Measurements from ENCODE around the gene PLXNB2.

The PLXNB2 gene

DNA sequence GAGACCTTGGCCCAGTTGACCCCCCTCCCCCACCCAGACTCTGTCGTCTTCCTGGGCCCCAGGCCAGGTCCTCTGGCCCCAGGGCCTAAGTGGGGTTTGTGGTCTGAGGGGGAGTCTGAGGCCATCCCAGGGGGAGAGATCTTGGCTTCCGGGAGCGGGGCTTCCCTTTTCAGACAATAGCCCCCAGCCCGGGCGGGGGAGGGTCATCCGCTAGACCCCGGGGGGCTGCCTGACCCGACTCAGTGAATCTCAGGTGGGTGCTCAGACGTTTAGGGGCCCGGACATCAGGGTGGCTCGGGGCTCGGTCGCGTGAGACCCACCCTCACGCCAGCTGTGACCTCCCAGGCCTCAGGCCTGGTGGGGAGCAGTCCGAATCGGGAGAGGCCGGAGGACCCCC lies 37.9 kb downstream of the PLXNB2 start:
- in situ Hi-C loops (cut with MboI; ENCODE audit: low sequenced_read_pairs) = no loop called here

DNA sequence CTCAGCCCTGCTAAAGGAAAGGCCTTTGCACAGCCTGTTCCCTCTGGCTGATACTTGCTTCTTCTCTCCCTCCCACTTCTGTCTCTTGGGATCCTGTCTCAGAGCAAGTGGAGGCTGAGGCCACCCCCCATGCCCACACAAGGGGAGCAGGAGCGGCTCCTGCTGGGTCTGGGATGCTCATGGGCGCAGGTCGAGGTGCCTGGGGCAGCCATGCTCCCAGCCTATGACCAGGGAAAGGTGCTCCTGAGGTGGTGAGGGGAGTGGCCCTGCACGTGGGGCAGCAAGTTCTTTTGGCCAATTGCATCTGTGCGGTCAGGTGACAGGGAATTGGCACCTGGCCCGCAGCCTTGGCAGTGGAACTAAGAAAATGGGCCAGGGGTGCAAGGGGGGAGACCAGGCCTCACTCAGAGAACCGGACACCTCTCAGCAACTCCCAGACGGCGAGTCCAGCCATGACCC lies 38.8 kb downstream of the PLXNB2 start:
- in situ Hi-C loops (cut with MboI; ENCODE audit: low sequenced_read_pairs) = no loop called here

- in situ Hi-C loops (cut with MboI; ENCODE audit: low sequenced_read_pairs) = no loop called here
These were observed 39.7 kb downstream of the PLXNB2 start for GRCh38 chr22:50267591-50268390.

GRCh38 chr22:50266994-50267393 lies 40.5 kb downstream of the PLXNB2 start:
- in situ Hi-C loops (cut with MboI; ENCODE audit: low sequenced_read_pairs) = no loop called here

- in situ Hi-C loops (cut with MboI; ENCODE audit: low sequenced_read_pairs) = no loop called here
These were observed 42.3 kb downstream of the PLXNB2 start for GRCh38 chr22:50264946-50265669.

DNA sequence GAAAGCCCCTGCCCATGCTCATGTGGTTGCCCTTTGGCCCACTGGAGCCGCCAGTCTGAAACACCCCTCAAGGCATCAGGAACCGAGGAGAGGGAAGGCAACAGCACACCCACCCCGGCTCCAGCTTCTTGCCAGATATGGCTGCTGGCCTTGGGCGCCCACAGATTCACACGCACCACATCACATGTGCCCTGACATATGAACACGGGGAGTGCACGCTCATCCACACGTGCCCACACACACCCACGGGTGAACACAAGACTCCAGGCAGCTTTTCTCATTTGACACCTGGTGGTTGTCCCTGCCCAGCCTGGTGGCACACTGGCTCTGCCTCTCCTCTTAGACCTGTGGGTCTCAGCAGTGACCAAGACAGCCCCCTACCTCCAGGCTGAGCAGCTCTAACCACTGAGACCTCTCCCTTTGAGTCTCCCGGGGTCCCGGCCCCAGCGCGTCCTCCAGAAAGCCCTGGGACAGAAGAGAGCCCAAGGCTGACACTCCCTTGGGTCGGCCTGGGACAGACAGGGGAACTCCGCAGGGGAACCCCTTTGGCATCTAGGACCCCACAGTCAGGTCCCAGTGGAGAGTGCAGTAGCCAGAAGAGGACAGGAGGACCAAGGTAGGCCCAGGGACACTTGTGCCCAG lies 43.2 kb downstream of the PLXNB2 start:
- in situ Hi-C loops (cut with MboI; ENCODE audit: low sequenced_read_pairs) = no loop called here

DNA sequence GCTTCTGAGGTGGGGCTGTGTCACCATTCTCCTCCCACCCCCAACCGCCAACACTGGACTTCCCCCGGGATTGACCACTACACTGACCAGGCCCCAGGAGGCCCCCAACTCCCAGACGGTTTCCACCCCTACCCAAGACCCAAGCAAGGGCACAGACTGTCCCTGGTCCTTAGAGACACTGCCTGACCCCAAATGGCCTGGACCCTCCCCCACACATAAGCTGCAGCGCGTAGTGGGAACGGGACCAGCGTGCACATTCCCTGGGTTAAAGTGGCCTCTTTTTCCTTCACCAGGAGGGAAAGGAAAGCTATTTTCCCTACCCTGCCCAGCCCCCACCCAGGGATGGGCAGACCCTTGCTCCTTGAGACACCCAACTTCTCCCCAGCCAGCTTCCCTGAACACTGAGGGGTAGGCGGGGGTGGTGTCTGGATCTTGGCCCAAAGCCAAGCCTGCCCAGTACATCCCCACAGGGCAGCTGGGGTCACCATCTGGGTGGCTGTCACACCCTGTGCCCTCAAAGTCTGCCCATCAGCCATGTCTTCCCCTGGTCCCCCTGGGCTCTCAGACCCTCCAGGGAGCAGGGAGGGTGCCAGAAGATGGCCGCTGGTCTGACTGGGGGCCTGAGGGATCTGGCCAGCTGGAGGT lies 44.4 kb downstream of the PLXNB2 start:
- in situ Hi-C loops (cut with MboI; ENCODE audit: low sequenced_read_pairs) = no loop called here

- in situ Hi-C loops (cut with MboI; ENCODE audit: low sequenced_read_pairs) = no loop called here
These were observed 45.0 kb downstream of the PLXNB2 start for GRCh38 chr22:50262460-50262911.

DNA sequence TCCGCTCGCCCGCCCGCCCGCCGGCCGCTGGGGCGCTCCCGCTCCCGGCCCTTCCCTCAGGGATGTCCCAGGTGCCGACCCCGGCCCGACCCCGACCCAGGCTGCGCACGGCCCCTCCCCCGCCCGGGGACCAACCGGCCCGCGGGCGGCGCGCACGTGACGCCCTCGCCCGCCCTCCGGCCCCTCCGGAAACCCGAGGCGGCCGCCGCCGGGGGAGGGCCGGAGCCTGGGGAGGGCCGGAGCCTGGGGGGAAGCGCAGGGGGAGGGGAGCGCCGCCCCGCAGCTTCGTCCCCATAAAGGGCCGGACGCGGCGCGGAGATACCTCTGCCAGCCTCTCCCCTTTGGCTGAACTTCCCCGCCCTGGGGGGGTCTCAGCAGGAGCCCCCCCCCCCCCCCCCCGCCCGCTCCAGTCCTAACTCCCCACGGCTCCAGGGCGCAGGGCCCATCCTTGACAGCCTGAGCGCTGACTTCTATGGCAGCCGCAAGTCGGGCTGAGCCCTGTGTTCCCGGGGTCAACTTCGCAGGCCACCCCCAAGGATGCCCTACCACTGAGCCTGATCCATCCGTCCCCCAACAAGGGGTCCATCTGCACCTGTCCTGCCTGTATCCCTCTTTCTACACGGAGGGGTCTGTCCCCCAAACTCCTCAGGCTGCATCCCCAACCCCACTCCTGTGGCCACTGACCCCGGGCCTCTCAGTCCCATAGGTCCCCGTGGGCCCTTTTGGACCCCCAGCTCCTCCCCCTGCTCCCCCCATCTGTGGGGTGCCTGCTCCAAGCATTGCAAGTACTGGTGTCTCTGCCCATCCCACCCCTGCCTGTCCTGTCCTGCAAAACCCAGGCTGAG lies 45.6 kb downstream of the PLXNB2 start, which contains the start of gene MAPK12:
Gene MAPK12, minus strand, starts transcription at position 69 of the 845 bp plus-strand sequence. CDS start 174 bp downstream, outside the sequence.
- in situ Hi-C loops (cut with MboI; ENCODE audit: low sequenced_read_pairs) = no loop called here

GRCh38 chr22:50260801-50261614 lies 46.4 kb downstream of the PLXNB2 start:
- in situ Hi-C loops (cut with MboI; ENCODE audit: low sequenced_read_pairs) = no loop called here

DNA sequence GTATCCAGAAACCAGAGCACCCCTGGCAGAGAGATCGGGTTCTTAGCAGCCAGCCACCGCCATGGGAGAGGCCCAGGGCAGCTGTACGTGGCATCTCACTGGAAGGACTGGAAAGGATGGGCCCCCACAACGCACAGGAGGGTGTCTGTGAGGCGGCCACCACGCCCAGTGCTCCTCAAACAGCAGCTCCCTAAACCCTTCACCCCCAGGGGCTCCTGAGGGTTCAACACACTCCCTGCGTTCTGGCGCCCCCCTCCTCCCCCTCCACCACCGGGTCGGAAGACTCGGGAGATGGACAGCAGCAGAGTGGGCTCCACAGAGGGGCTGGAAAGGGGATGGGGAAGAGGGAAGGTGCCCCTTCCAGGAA lies 47.0 kb downstream of the PLXNB2 start:
- in situ Hi-C loops (cut with MboI; ENCODE audit: low sequenced_read_pairs) = no loop called here

GRCh38 chr22:50259302-50259701 lies 48.1 kb downstream of the PLXNB2 start:
- in situ Hi-C loops (cut with MboI; ENCODE audit: low sequenced_read_pairs) = no loop called here

DNA sequence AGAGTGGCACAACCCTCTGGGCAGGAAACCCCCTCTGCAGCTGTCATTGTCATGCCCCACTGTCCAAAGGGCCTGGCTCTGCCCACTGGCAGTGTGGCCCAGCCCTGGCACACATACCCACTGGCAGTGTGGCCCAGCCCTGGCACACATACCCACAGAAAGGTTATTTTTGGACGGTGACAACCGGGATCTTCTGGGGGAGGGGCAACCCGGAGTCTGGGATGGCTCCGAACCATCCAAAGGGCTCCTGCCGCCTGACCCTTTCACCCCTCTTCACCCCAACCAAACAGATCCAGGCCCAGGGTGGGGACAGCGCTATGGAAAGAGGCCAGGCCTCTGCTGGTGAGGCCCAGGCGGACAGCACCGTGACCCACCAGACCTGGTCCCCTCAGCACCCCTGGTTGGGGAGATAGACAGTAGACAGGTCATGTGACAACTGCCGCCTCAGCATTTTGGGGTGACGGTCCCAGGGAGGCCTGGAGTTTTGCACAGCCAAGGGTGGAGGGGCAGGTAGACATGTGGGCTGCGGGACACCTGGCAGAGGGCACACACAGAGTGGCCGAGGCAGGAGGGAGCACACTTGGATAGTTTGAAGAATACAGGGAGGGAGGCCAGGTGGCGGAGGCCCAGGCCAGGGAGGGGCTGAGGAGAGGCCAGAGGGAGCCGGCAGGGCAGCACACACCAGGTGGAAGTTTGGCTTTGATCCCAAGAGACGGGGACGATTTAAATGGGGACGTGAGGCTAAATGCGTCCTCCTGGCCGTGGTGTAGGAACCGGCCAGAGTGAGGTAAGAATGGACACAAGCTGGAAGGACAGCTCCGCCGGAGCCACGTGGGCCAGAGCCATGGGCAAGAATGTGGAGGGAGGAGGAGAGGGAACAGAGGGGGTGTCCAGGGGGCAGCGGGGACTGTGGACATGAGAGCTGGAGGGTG lies 48.8 kb downstream of the PLXNB2 start:
- in situ Hi-C loops (cut with MboI; ENCODE audit: low sequenced_read_pairs) = no loop called here

DNA sequence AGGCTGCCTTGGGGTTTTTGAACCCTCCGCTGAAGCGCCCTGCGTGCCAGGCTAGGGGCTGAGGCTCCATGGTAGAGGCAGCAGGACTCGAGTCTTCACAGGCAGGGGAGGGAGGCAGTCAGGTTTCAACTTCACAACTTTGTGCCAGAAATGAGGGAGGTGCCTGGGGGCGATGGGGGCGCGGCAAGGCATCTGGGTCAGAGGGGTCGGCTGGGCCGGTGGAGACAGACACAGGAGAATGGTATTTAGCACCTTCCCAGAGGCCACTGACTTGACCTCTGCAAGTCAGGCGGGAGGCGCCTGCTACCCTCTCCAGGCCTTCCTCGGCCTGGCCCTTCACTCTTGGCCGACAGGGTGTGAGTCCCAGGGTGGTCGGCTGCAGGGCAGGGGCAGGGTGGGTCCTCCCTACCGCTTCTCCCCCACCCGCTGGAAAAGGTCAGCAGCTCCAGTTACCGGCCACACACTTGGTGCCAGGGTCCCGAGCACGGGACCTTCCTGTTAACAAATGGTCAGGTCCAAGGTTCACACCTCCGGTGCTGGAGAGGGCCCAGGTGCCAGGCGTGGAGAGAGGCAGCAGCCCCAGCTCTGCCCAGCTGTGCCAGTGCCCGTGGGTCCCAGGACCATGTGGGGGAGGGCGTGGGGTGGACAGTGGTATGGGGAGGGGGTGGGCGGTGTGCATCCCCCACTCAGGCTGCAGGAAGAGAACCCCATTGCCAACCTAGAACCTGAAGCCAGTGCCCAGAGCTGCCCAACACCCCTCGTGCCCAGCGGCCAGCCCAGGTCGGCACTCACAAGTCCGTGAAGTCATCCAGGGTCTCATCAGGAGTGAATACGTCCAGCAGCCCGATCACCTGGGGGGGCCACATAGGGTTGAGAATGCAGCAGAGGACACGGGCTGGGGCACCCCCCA lies 49.7 kb downstream of the PLXNB2 start:
- in situ Hi-C loops (cut with MboI; ENCODE audit: low sequenced_read_pairs) = no loop called here

- in situ Hi-C loops (cut with MboI; ENCODE audit: low sequenced_read_pairs) = no loop called here
These were observed 50.4 kb downstream of the PLXNB2 start for GRCh38 chr22:50257041-50257440.

- in situ Hi-C loops (cut with MboI; ENCODE audit: low sequenced_read_pairs) = no loop called here
These were observed 51.1 kb downstream of the PLXNB2 start for GRCh38 chr22:50256258-50256862.

DNA sequence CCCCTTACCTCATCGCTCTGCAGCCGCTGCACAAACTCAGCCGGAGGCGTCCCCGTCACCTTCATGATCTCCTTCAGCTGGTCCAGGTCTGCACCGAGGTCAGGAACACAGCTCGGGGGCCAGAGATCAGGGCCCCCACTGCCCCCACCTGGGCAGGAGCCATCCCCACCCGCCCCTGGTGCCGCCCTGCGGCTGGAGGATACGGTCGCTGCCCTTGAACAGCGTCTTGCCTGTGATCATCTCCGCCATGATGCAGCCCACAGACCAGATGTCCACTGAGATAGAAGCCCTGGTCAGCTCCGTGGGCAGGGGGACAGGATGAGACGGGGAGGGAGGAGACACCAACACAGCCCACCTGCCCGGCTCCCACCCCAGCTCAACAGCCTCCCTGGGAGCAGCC lies 51.8 kb downstream of the PLXNB2 start:
- in situ Hi-C loops (cut with MboI; ENCODE audit: low sequenced_read_pairs) = no loop called here

Data from hTERT RPE-1 (cell line).